Measurements from ENCODE around the gene NRCAM.

NRCAM gene

GRCh38 chr7:108114117-108114841, 342.0 kb downstream of the NRCAM start:
- no peak for DNase-seq

GRCh38 chr7:108112683-108113082, 343.6 kb downstream of the NRCAM start:
- no peak for DNase-seq

GRCh38 chr7:108109221-108109908, 346.9 kb downstream of the NRCAM start:
- no peak for DNase-seq

- DNase-seq: no peak
These were observed 348.1 kb downstream of the NRCAM start for GRCh38 chr7:108108131-108108530.

GRCh38 chr7:108104324-108104723, 351.9 kb downstream of the NRCAM start:
- DNase-seq: no peak

GRCh38 chr7:108103558-108104298, 352.5 kb downstream of the NRCAM start:
- no peak for DNase-seq

GRCh38 chr7:108102671-108103312, 353.4 kb downstream of the NRCAM start:
- DNase-seq: no peak

- no peak for DNase-seq
These were observed 354.5 kb downstream of the NRCAM start for GRCh38 chr7:108101759-108102158.

- DNase-seq: no peak
These were observed 356.5 kb downstream of the NRCAM start for GRCh38 chr7:108099713-108100112.

- DNase-seq: no peak
These were observed 358.5 kb downstream of the NRCAM start for GRCh38 chr7:108097703-108098102.
